ENCODE results near the gene GLYATL1B. TPM values are rescaled to one million over a fixed set of nuclear protein-coding genes. Genes with fewer than 3 reads are reported as not detected.
"Not testable (repeated sequence)": the region's sequence is repeated elsewhere in the genome, so short reads cannot be mapped to it uniquely, and the experiment has no call there.

The GLYATL1B gene
- total RNA-seq, 1 donor from 2014 or later: not detected

- Histone ChIP-seq H3K4me3 (peak overlapping the region; percentile 42), H2AFZ (replicated peaks) (peak overlapping the region; percentile 83), H3K36me3 (no peaks in the 10 kb centered on the region), H4K20me1 (ENCODE audit: low read depth) (no peaks in the 10 kb centered on the region), H3K9ac (no peak overlapping the region), H3K9me3 (ENCODE audit: low read depth) (no peaks in the 10 kb centered on the region), H3K79me2 (ENCODE audit: low read depth) (no peaks in the 10 kb centered on the region), H3F3A (ENCODE audit: low read depth) (peaks cover 18% of the 10 kb centered on the region), H3K27me3 (peaks cover 60% of the 10 kb centered on the region), H3K27ac (no peak overlapping the region), H3K4me1 (peaks cover 8% of the 10 kb centered on the region), H3K4me2 (peak overlapping the region; percentile 80)
- peaks cover 24% of the 10 kb centered on the region for H3K9me3 Mint-ChIP-seq
- no peak overlapping the region for H3K27ac Mint-ChIP-seq
- peak; percentile 87 for DNase-seq (ENCODE audit: low spot score)
- H3K4me3 Mint-ChIP-seq: no peak overlapping the region
- H3K36me3 Mint-ChIP-seq: peaks cover 5% of the 10 kb centered on the region
- TF ChIP-seq EZH2 (IDR thresholded peaks at IDR 0.05): no peak
- TF ChIP-seq EZH2phosphoT487 (IDR thresholded peaks at IDR 0.05): no peak
- TF ChIP-seq, protein P1, sequence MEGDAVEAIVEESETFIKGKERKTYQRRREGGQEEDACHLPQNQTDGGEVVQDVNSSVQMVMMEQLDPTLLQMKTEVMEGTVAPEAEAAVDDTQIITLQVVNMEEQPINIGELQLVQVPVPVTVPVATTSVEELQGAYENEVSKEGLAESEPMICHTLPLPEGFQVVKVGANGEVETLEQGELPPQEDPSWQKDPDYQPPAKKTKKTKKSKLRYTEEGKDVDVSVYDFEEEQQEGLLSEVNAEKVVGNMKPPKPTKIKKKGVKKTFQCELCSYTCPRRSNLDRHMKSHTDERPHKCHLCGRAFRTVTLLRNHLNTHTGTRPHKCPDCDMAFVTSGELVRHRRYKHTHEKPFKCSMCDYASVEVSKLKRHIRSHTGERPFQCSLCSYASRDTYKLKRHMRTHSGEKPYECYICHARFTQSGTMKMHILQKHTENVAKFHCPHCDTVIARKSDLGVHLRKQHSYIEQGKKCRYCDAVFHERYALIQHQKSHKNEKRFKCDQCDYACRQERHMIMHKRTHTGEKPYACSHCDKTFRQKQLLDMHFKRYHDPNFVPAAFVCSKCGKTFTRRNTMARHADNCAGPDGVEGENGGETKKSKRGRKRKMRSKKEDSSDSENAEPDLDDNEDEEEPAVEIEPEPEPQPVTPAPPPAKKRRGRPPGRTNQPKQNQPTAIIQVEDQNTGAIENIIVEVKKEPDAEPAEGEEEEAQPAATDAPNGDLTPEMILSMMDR (IDR thresholded peaks at IDR 0.05): peak; percentile 53
- peaks cover 12% of the 10 kb centered on the region for H3K4me1 Mint-ChIP-seq
- H3K27me3 Mint-ChIP-seq (ENCODE audit: insufficient read depth, low read depth): peaks cover 15% of the 10 kb centered on the region
These were observed 16.2 kb downstream of the GLYATL1B start for GRCh38 chr11:59102259-59102765.

DNA sequence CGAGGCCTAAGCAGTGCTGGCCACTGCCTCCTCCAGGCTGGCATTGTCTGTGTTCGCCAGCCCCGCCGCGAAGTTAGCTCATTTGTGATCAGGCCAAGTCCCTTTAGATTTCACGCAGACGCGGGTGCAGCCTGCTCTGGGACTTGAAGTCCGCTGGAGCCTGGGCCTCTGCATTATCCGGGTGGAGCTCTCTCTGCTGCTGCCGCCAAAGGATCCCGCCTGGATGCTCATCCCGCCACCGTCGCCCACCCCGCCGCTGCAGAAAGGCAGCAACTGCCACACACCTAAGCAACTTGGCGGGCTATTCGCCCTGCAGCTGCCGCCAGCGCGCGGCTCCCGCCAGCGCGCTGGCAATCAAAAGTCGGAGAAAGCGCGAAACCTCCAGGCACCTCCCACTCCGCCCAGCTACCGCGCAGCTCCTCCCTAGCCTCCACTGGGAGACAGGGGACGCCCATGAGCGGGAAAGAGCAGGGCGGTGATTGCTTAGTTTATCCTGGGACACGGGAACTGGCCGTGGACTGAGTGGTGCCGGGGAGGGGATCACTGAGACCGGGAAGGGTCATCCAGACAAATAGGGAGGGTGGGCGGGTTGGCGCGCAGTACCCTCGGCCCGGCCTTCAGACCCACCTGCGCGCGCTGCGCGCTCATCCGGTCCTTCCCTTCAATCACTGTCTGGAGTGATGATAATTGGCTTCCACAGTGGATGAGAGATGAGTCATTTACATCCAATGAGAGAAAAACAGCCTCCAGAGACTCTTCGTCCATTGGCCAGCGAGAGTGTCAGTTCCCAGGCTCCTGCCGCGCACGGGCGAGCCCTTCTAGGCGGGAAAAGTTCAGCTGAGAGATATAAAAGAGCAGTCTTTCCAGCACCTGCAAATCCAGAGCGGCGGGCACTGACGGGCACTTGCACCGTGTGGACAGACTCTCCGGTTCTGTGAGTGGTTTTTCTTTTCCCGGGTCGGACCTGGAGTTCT, 20.5 kb downstream of the GLYATL1B start, which contains the start of gene FAM111B:
TSS of gene FAM111B (plus strand) at position 875 of the 974 bp plus-strand sequence. CDS start 2,389 bp downstream, outside the sequence.
- Histone ChIP-seq H3K4me2 (peak within 1 kb of the TSS; percentile 80), H3K27ac (no peak within 1 kb of the TSS), H4K20me1 (ENCODE audit: low read depth) (no peaks in the 10 kb centered on the region), H3K4me3 (peak within 1 kb of the TSS; percentile 55), H3K79me2 (ENCODE audit: low read depth) (peaks cover 4% of the 10 kb centered on the region), H3F3A (ENCODE audit: low read depth) (peaks cover 26% of the 10 kb centered on the region), H3K4me1 (peaks cover 17% of the 10 kb centered on the region), H3K9ac (no peak within 1 kb of the TSS), H3K27me3 (peaks cover 58% of the 10 kb centered on the region), H2AFZ (replicated peaks) (peak within 1 kb of the TSS; percentile 83), H3K36me3 (peaks cover 5% of the 10 kb centered on the region), H3K9me3 (ENCODE audit: low read depth) (no peaks in the 10 kb centered on the region)
- Mint-ChIP-seq H3K36me3 (peaks cover 34% of the 10 kb centered on the region), H3K4me3 (peak within 1 kb of the TSS; percentile 88), H3K27me3 (ENCODE audit: insufficient read depth, low read depth) (peaks cover 15% of the 10 kb centered on the region), H3K4me1 (peaks cover 26% of the 10 kb centered on the region), H3K27ac (no peak within 1 kb of the TSS), H3K9me3 (peaks cover 23% of the 10 kb centered on the region)
- TF ChIP-seq EZH2phosphoT487 (IDR thresholded peaks at IDR 0.05) (no peak), EZH2 (IDR thresholded peaks at IDR 0.05) (peak; percentile 28)
- DNase-seq (ENCODE audit: low spot score): peak; percentile 91

- peaks cover 47% of the 10 kb centered on the region for H3K27me3 ChIP-seq
- peak overlapping the region; percentile 83 for H2AFZ ChIP-seq (replicated peaks)
- peak overlapping the region; percentile 88 for H3K4me3 Mint-ChIP-seq
- H3K36me3 Mint-ChIP-seq: peaks cover 38% of the 10 kb centered on the region
- H3K9me3 ChIP-seq (ENCODE audit: low read depth); H3K27ac ChIP-seq; H4K20me1 ChIP-seq (ENCODE audit: low read depth); H3K36me3 ChIP-seq; H3K27ac Mint-ChIP-seq; H3K9ac ChIP-seq; H3K79me2 ChIP-seq (ENCODE audit: low read depth): not testable (repeated sequence)
- H3K4me3 ChIP-seq: peak overlapping the region; percentile 55
- peaks cover 26% of the 10 kb centered on the region for H3K4me1 Mint-ChIP-seq
- peak; percentile 12 for DNase-seq (ENCODE audit: low spot score)
- peaks cover 11% of the 10 kb centered on the region for H3K27me3 Mint-ChIP-seq (ENCODE audit: insufficient read depth, low read depth)
- peak overlapping the region; percentile 80 for H3K4me2 ChIP-seq
- peaks cover 26% of the 10 kb centered on the region for H3F3A ChIP-seq (ENCODE audit: low read depth)
- peaks cover 21% of the 10 kb centered on the region for H3K9me3 Mint-ChIP-seq
- peaks cover 17% of the 10 kb centered on the region for H3K4me1 ChIP-seq
These were observed 21.6 kb downstream of the GLYATL1B start for GRCh38 chr11:59107721-59108120.

DNA sequence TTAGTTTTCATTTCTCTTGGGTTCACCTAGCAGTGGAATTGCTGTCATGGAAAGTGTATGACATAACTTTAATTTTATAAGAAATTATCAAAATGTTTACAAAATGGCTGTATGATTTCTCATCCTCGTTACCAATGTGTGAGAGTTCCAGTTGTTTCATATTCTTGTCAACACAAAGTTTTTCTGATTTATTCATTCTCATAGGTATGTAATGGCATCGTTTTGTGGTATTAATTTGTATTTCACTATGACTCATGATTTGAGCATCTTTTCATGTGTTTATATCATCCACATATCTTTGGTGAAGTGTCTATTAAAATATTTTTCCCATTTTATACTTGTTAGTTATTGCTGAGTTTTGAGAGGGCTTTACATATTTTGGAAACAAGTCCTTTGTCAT, 26.4 kb downstream of the GLYATL1B start:
- no peak overlapping the region for H3K4me3 ChIP-seq
- H2AFZ ChIP-seq (replicated peaks): no peak overlapping the region
- peaks cover 9% of the 10 kb centered on the region for H3K4me1 ChIP-seq
- no peak overlapping the region for H3K27ac Mint-ChIP-seq
- TF ChIP-seq EZH2 (IDR thresholded peaks at IDR 0.05): no peak
- no peak for TF ChIP-seq EZH2phosphoT487 (IDR thresholded peaks at IDR 0.05)
- TF ChIP-seq, protein P1 (IDR thresholded peaks at IDR 0.05): no peak
- H4K20me1 ChIP-seq (ENCODE audit: low read depth): no peaks in the 10 kb centered on the region
- H3F3A ChIP-seq (ENCODE audit: low read depth): peaks cover 6% of the 10 kb centered on the region
- H3K4me1 Mint-ChIP-seq: peaks cover 12% of the 10 kb centered on the region
- H3K9me3 ChIP-seq (ENCODE audit: low read depth): no peaks in the 10 kb centered on the region
- peaks cover 10% of the 10 kb centered on the region for H3K27me3 ChIP-seq
- peaks cover 5% of the 10 kb centered on the region for H3K36me3 ChIP-seq
- H3K27me3 Mint-ChIP-seq (ENCODE audit: insufficient read depth, low read depth): peaks cover 3% of the 10 kb centered on the region
- peaks cover 4% of the 10 kb centered on the region for H3K79me2 ChIP-seq (ENCODE audit: low read depth)
- no peak overlapping the region for H3K9ac ChIP-seq
- no peak overlapping the region for H3K4me3 Mint-ChIP-seq
- H3K36me3 Mint-ChIP-seq: peaks cover 79% of the 10 kb centered on the region
- peaks cover 14% of the 10 kb centered on the region for H3K9me3 Mint-ChIP-seq
- no peak overlapping the region for H3K4me2 ChIP-seq
- no peak overlapping the region for H3K27ac ChIP-seq
- no peak for DNase-seq (ENCODE audit: low spot score)

All from neural progenitor cell (in vitro differentiated cells).